HL-60/S4 (cell line): ENCODE measurements around the gene ASB8.
"Not testable (repeated sequence)": the region's sequence is repeated elsewhere in the genome, so short reads cannot be mapped to it uniquely, and the experiment has no call there.

Experiments
- in situ Hi-C: fragments of 300-500 bp; cut with MboI; formaldehyde crosslinking; loops from 2 replicates; pipeline ENCODE4 v1.14.3; 2022; ENCODE audit warnings: low sequenced_read_pairs

ASB8 gene

GRCh38 chr12:48183091-48183875 lies 26.0 kb upstream of the ASB8 start, which contains the start of gene CCDC184:
CCDC184 (plus strand) TSS chr12:48183644; CDS start chr12:48184123, 479 bp downstream.
- in situ Hi-C loops: no loop called here

- in situ Hi-C loops: no loop called here
Measured at GRCh38 chr12:48182631-48183030, 25.3 kb upstream of the ASB8 start.

- in situ Hi-C loops: no loop called here
Measured at GRCh38 chr12:48180857-48181495, 23.7 kb upstream of the ASB8 start.

GRCh38 chr12:48180424-48180823 lies 23.1 kb upstream of the ASB8 start:
- in situ Hi-C loops: no loop called here

- in situ Hi-C loops: no loop called here
Measured at GRCh38 chr12:48179466-48179865, 22.2 kb upstream of the ASB8 start.

- in situ Hi-C loops: no loop called here
Measured at GRCh38 chr12:48177982-48178381, 20.7 kb upstream of the ASB8 start.

- in situ Hi-C loops: no loop called here
Measured at GRCh38 chr12:48176417-48176751, 19.1 kb upstream of the ASB8 start.

GRCh38 chr12:48175613-48176416 lies 18.5 kb upstream of the ASB8 start:
- in situ Hi-C loops: no loop called here

- in situ Hi-C loops: no loop called here
Measured at GRCh38 chr12:48169011-48169410, 11.7 kb upstream of the ASB8 start.

GRCh38 chr12:48165089-48165981 lies 8.0 kb upstream of the ASB8 start:
- in situ Hi-C loops: no loop called here

GRCh38 chr12:48164451-48164850 lies 7.1 kb upstream of the ASB8 start:
- in situ Hi-C loops: no loop called here

- in situ Hi-C loops: no loop called here
Measured at GRCh38 chr12:48163150-48163747, 5.9 kb upstream of the ASB8 start.

- in situ Hi-C loops: no loop called here
Measured at GRCh38 chr12:48160807-48161206, 3.5 kb upstream of the ASB8 start.

GRCh38 chr12:48160046-48160445 lies 2.7 kb upstream of the ASB8 start:
- in situ Hi-C loops: no loop called here

GRCh38 chr12:48157889-48158370 lies 615 bp upstream of the ASB8 start:
- in situ Hi-C loops: no loop called here

GRCh38 chr12:48156652-48157017 lies 680 bp downstream of the ASB8 start:
- in situ Hi-C loops: no loop called here

GRCh38 chr12:48155786-48156185 lies 1.5 kb downstream of the ASB8 start:
- in situ Hi-C loops: not testable (repeated sequence)

- in situ Hi-C loops: no loop called here
Measured at GRCh38 chr12:48151103-48151771, 6.1 kb downstream of the ASB8 start.

GRCh38 chr12:48145981-48146380 lies 11.3 kb downstream of the ASB8 start:
- in situ Hi-C loops: no loop called here

- in situ Hi-C loops: no loop called here
Measured at GRCh38 chr12:48143898-48144297, 13.4 kb downstream of the ASB8 start.
